K562 (cell line): ENCODE data around the gene LY6G6F. TPM values are rescaled to one million over a fixed set of nuclear protein-coding genes. Genes with fewer than 3 reads are reported as not detected.

Source experiments
- BMI1 ChIP-seq: fragments of 150-350 bp; IDR thresholded peaks from 2 replicates; pipeline ENCODE4 v1.6.1; 2014; ENCODE audit warnings: low read length
- CHD1 ChIP-seq: fragments of 200-600 bp; sonication (generic); IDR thresholded peaks from one replicate; pipeline ENCODE4 v1.6.1; 2012; ENCODE audit warnings: mild to moderate bottlenecking, moderate library complexity, low read length, inconsistent platforms
- CREB1 ChIP-seq, 2 experiments: sonication (generic) in 1 of 2; formaldehyde crosslinking in 1 of 2; IDR thresholded peaks; 2 replicates each; pipeline versions ENCODE4 v1.6.1 to v1.8.0; 2012 to 2022; ENCODE audit warnings: inconsistent platforms in 1 of 2, mild to moderate bottlenecking in 1 of 2, missing genetic modification reagents in 1 of 2, moderate library complexity in 1 of 2
- CREM ChIP-seq: IDR thresholded peaks from 2 replicates; pipeline ENCODE4 v1.6.1; 2014; ENCODE audit warnings: antibody characterized with exemption, low read depth
- MTA1 ChIP-seq: fragments of 450-650 bp; IDR thresholded peaks from 2 replicates; pipeline ENCODE4 v1.6.1; 2017; ENCODE audit warnings: borderline replicate concordance
- RAD51 ChIP-seq: fragments of 450-650 bp; IDR thresholded peaks from 2 replicates; pipeline ENCODE4 v1.7.1; 2016; ENCODE audit warnings: low read depth, mild to moderate bottlenecking, borderline replicate concordance
- SREBF2 ChIP-seq: sonication (generic); formaldehyde crosslinking; IDR thresholded peaks from 2 replicates; pipeline ENCODE4 v1.4.0; 2020; ENCODE audit warnings: mild to moderate bottlenecking, missing genetic modification reagents
- SUPT5H ChIP-seq: fragments of 450-650 bp; IDR thresholded peaks from 2 replicates; pipeline ENCODE4 v1.6.1; 2016
- ZC3H4 ChIP-seq: sonication (generic); formaldehyde crosslinking; IDR thresholded peaks from 2 replicates; pipeline ENCODE4 v1.9.0; 2021; ENCODE audit warnings: missing genetic modification reagents, borderline replicate concordance
- ZNF143 ChIP-seq: sonication (generic); formaldehyde crosslinking; IDR thresholded peaks from 2 replicates; pipeline ENCODE4 v1.9.0; 2022; ENCODE audit warnings: mild to moderate bottlenecking, missing genetic modification reagents
- polyA plus RNA-seq, 8 experiments: library from polyadenylated mRNA; depleted of rRNA in 4 of 8; stranded (reverse) in 5 of 8; unstranded in 3 of 8; fragments of >200 nt; fragmentation: Nextera tagmentation in 2 of 8; fragmentation: Illumina TruSeq in 1 of 8; extraction: Ambion mirVana in 2 of 8; extraction: Trizol in 1 of 8; gene quantifications; 2 replicates each; pipeline versions ENCODE4 v1.2.1 to v1.2.3, GENCODE V29; 2011 to 2014; ENCODE audit warnings: inconsistent platforms in 1 of 8, missing spikeins in 1 of 8
- total RNA-seq, 7 experiments: library from RNA; depleted of rRNA in 6 of 7; stranded (reverse); fragments of >200 nt in 6 of 7; fragmentation: Illumina TruSeq in 2 of 7; extraction: Trizol in 2 of 7; gene quantifications; 2 replicates each; pipeline versions ENCODE4 v1.2.1 to v1.2.3, GENCODE V29; 2011 to 2021; ENCODE audit warnings: low replicate concordance in 1 of 7
- TF ChIP-seq, protein P1 (sequence below): fragments of 450-650 bp; IDR thresholded peaks from 2 replicates; pipeline ENCODE4 v1.6.1; 2017; ENCODE audit warnings: antibody characterized with exemption, mild to moderate bottlenecking
- TF ChIP-seq, protein P2 (sequence below), 2 experiments: fragments of 450-650 bp in 1 of 2; sonication (generic) in 1 of 2; formaldehyde crosslinking; conservative IDR thresholded peaks; 2 replicates each; pipeline versions ENCODE4 v1.4.0 to v1.8.1; 2020 to 2022; ENCODE audit warnings: mild to moderate bottlenecking in 1 of 2, missing genetic modification reagents in 1 of 2

Gene LY6G6F
- total and polyA plus RNA-seq, 9 of the 15 experiments (the other 6 are each of a cell fraction or from before 2014, with no cell fraction given) = 0.14 to 0.50 (median 0.28) TPM; not detected in 2

DNA sequence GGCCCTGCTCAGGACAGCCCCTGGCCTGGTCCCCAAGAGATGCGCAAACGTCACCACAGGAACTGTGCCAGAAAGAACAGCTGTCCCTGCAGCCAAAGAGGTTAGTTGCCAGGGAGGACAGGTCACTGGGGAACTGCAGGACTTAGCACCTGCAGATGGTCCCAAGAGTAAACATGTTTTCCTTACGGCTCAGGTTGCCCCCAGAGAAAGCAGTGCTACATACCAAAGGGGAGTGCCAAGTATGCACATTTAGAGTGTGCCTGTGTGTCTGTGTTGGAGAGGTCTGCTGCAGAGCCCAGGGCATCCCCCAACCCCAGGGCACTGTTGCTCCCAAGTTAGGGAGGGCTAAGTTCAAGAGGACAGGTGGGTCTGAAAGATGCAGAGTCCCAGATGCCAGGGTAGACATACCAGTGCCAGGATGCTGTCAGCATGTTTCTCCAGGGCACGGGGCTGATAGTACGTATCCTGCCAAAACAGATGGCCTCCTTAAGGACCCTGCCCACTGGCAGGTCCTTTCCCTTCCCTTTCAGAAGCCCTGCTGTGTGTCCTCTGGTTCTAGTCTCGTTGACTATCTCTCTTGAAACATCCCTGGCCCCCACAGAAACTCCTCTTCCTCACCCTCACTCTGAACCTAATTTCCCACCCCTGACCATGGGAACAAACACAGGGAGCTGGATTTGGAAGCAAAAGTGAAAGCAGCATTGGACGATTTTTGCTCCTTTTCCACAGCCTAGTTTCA, 4.8 kb upstream of the LY6G6F start (continued):
- TF ChIP-seq CHD1 (peak; percentile 24), RAD51 (no peak), CREM (peak; percentile 45; the same call in 1 of the 2 replicates), CREB1 (IDR thresholded peaks at IDR 0.05) (no peak), CREB1 (CRISPR knock-in tag; IDR thresholded peaks at IDR 0.05) (0 out of 2 replicates have a peak, but pooled peaks have one; percentile 35), ZC3H4 (CRISPR knock-in tag) (0 out of 2 replicates have a peak, but pooled peaks have one; percentile 75), SREBF2 (CRISPR knock-in tag) (0 out of 2 replicates have a peak, but pooled peaks have one; percentile 12), SUPT5H (no peak), BMI1 (0 out of 2 replicates have a peak, but pooled peaks have one; percentile 45), ZNF143 (peak; percentile 56; the same call in 1 of the 2 replicates), MTA1 (no peak)
- TF ChIP-seq, protein P1, sequence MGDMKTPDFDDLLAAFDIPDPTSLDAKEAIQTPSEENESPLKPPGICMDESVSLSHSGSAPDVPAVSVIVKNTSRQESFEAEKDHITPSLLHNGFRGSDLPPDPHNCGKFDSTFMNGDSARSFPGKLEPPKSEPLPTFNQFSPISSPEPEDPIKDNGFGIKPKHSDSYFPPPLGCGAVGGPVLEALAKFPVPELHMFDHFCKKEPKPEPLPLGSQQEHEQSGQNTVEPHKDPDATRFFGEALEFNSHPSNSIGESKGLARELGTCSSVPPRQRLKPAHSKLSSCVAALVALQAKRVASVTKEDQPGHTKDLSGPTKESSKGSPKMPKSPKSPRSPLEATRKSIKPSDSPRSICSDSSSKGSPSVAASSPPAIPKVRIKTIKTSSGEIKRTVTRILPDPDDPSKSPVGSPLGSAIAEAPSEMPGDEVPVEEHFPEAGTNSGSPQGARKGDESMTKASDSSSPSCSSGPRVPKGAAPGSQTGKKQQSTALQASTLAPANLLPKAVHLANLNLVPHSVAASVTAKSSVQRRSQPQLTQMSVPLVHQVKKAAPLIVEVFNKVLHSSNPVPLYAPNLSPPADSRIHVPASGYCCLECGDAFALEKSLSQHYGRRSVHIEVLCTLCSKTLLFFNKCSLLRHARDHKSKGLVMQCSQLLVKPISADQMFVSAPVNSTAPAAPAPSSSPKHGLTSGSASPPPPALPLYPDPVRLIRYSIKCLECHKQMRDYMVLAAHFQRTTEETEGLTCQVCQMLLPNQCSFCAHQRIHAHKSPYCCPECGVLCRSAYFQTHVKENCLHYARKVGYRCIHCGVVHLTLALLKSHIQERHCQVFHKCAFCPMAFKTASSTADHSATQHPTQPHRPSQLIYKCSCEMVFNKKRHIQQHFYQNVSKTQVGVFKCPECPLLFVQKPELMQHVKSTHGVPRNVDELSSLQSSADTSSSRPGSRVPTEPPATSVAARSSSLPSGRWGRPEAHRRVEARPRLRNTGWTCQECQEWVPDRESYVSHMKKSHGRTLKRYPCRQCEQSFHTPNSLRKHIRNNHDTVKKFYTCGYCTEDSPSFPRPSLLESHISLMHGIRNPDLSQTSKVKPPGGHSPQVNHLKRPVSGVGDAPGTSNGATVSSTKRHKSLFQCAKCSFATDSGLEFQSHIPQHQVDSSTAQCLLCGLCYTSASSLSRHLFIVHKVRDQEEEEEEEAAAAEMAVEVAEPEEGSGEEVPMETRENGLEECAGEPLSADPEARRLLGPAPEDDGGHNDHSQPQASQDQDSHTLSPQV = 0 out of 2 replicates have a peak, but pooled peaks have one; percentile 21
- TF ChIP-seq, protein P2, sequence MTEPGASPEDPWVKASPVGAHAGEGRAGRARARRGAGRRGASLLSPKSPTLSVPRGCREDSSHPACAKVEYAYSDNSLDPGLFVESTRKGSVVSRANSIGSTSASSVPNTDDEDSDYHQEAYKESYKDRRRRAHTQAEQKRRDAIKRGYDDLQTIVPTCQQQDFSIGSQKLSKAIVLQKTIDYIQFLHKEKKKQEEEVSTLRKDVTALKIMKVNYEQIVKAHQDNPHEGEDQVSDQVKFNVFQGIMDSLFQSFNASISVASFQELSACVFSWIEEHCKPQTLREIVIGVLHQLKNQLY (CRISPR knock-in tag; conservative IDR thresholded peaks at IDR 0.05) = no peak
- TF ChIP-seq, all 486 proteins: peak for 44
